GM21447 (cell line): ENCODE results near the gene CRK.
"Not testable (repeated sequence)": the region's sequence is repeated elsewhere in the genome, so short reads cannot be mapped to it uniquely, and the experiment has no call there.

ENCODE experiments used
- ATAC-seq: cut with Tn5 transposase; IDR thresholded peaks from one replicate; pipeline ENCODE4 v1.9.1; 2021; ENCODE audit not compliant: unreplicated experiment

CRK gene

GRCh38 chr17:1390432-1391367, 65.3 kb downstream of the CRK start:
- no peak for ATAC-seq

GRCh38 chr17:1387490-1388227, 68.4 kb downstream of the CRK start:
- ATAC-seq, result not testable (repeated sequence)

GRCh38 chr17:1386675-1387190, 69.3 kb downstream of the CRK start:
- not testable (repeated sequence) for ATAC-seq

- ATAC-seq, result no peak
Measured at GRCh38 chr17:1386265-1386664, 69.8 kb downstream of the CRK start.

- no peak for ATAC-seq
Measured at GRCh38 chr17:1385861-1386260, 70.2 kb downstream of the CRK start.

GRCh38 chr17:1384905-1385435, 71.1 kb downstream of the CRK start:
- no peak for ATAC-seq

- ATAC-seq, result no peak
Measured at GRCh38 chr17:1379930-1380313, 76.1 kb downstream of the CRK start.

- ATAC-seq, result no peak
Measured at GRCh38 chr17:1379208-1379929, 76.7 kb downstream of the CRK start.

- not testable (repeated sequence) for ATAC-seq
Measured at GRCh38 chr17:1378476-1378860, 77.6 kb downstream of the CRK start.

GRCh38 chr17:1377334-1377733, 78.7 kb downstream of the CRK start:
- no peak for ATAC-seq

GRCh38 chr17:1376061-1376460, 80.0 kb downstream of the CRK start:
- no peak for ATAC-seq

GRCh38 chr17:1375615-1376014, 80.4 kb downstream of the CRK start:
- ATAC-seq, result no peak

GRCh38 chr17:1374431-1375177, 81.4 kb downstream of the CRK start:
- no peak for ATAC-seq

GRCh38 chr17:1373707-1374237, 82.3 kb downstream of the CRK start:
- no peak for ATAC-seq

- no peak for ATAC-seq
Measured at GRCh38 chr17:1372618-1373017, 83.4 kb downstream of the CRK start.

GRCh38 chr17:1371893-1372590, 84.0 kb downstream of the CRK start:
- no peak for ATAC-seq
